ENCODE results near the gene RALBP1. TPM values are rescaled to one million over a fixed set of nuclear protein-coding genes. Genes with fewer than 3 reads are reported as not detected.

The RALBP1 gene
- polyA plus RNA-seq, 1 donor from 2014 or later = 30.0 TPM

DNA sequence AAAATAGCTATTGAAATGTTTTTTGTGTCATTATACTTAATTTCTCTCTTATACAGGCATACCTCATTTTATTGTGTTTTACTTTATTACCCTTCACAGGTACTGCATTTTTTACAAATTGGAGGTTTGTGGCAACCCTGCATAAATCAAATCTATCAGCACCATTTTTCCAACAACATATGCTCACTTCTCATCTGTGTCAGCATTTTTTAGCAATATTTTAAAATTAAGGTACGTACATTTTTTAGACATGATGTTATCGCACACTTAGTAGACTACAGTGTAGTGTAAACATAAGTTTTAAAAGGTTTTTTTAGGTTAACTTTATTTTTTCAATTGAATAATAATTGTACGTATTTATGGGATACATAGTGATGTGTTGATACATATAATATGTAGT lies 30.8 kb upstream of the RALBP1 start:
- Histone ChIP-seq H3K79me2 (replicated peaks; ENCODE audit: insufficient read depth, low read length) (no peaks in the 10 kb centered on the region), H3K36me3 (ENCODE audit: insufficient read depth, low read length) (no peaks in the 10 kb centered on the region), H3K27ac (ENCODE audit: low read length) (no peak overlapping the region), H3K9me3 (ENCODE audit: low read length) (no peaks in the 10 kb centered on the region), H3F3A (ENCODE audit: insufficient read depth, low read length, poor library complexity, severe bottlenecking) (no peaks in the 10 kb centered on the region), H2AFZ (ENCODE audit: low read depth, low read length) (no peak overlapping the region), H3K4me2 (ENCODE audit: low read length) (no peak overlapping the region), H4K20me1 (ENCODE audit: insufficient read depth) (no peaks in the 10 kb centered on the region), H3K9ac (ENCODE audit: low read length) (no peak overlapping the region), H3K27me3 (ENCODE audit: insufficient read depth, low read depth, low read length) (no peaks in the 10 kb centered on the region), H3K4me3 (ENCODE audit: low read length) (no peak overlapping the region), H3K9me2 (ENCODE audit: insufficient read depth, low read length) (no peaks in the 10 kb centered on the region)
- TF ChIP-seq EP300 (conservative IDR thresholded peaks at IDR 0.05; ENCODE audit: poor library complexity, severe bottlenecking) = no peak

DNA sequence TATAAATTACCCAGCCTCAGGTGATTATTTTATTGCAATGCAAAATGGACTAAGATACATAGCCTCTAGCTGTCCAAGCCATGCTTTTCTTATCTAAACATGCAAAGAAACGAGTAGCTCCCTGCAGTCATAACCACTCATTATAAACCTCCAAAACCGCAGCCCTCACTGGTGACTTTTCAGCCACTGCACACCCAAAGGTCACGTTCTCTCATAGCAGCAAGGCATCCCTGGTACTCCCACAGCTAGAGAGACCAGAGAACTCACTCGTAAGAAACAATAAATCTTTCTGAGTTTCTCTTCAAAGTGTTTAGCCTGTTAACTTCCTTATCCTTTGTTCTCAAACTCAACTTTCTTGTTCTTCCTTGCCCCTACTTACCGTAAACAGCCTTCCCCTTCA lies 28.5 kb upstream of the RALBP1 start:
- Histone ChIP-seq H3K27ac (ENCODE audit: low read length) (no peak overlapping the region), H3F3A (ENCODE audit: insufficient read depth, low read length, poor library complexity, severe bottlenecking) (no peaks in the 10 kb centered on the region), H3K9ac (ENCODE audit: low read length) (no peak overlapping the region), H4K20me1 (ENCODE audit: insufficient read depth) (no peaks in the 10 kb centered on the region), H3K4me2 (ENCODE audit: low read length) (no peak overlapping the region), H3K4me3 (ENCODE audit: low read length) (no peak overlapping the region), H3K9me3 (ENCODE audit: low read length) (no peaks in the 10 kb centered on the region), H3K79me2 (replicated peaks; ENCODE audit: insufficient read depth, low read length) (no peaks in the 10 kb centered on the region), H3K27me3 (ENCODE audit: insufficient read depth, low read depth, low read length) (no peaks in the 10 kb centered on the region), H2AFZ (ENCODE audit: low read depth, low read length) (no peak overlapping the region), H3K9me2 (ENCODE audit: insufficient read depth, low read length) (no peaks in the 10 kb centered on the region), H3K36me3 (ENCODE audit: insufficient read depth, low read length) (no peaks in the 10 kb centered on the region)
- TF ChIP-seq POLR2AphosphoS5 (IDR thresholded peaks at IDR 0.05) = no peak
- no peak for TF ChIP-seq MXI1 (conservative IDR thresholded peaks at IDR 0.05; ENCODE audit: poor library complexity, severe bottlenecking)

GRCh38 chr18:9447334-9447733 lies 28.0 kb upstream of the RALBP1 start:
- no peaks in the 10 kb centered on the region for H3F3A ChIP-seq (ENCODE audit: insufficient read depth, low read length, poor library complexity, severe bottlenecking)
- H2AFZ ChIP-seq (ENCODE audit: low read depth, low read length) = no peak overlapping the region
- no peak overlapping the region for H3K27ac ChIP-seq (ENCODE audit: low read length)
- H3K27me3 ChIP-seq (ENCODE audit: insufficient read depth, low read depth, low read length) = no peaks in the 10 kb centered on the region
- H3K9me2 ChIP-seq (ENCODE audit: insufficient read depth, low read length) = no peaks in the 10 kb centered on the region
- no peaks in the 10 kb centered on the region for H3K9me3 ChIP-seq (ENCODE audit: low read length)
- no peaks in the 10 kb centered on the region for H3K79me2 ChIP-seq (replicated peaks; ENCODE audit: insufficient read depth, low read length)
- H4K20me1 ChIP-seq (ENCODE audit: insufficient read depth) = no peaks in the 10 kb centered on the region
- H3K9ac ChIP-seq (ENCODE audit: low read length) = no peak overlapping the region
- no peak overlapping the region for H3K4me3 ChIP-seq (ENCODE audit: low read length)
- no peak for TF ChIP-seq RAD21 (conservative IDR thresholded peaks at IDR 0.05)
- TF ChIP-seq CTCF (IDR thresholded peaks at IDR 0.05; ENCODE audit: poor library complexity, severe bottlenecking) = no peak
- no peak for TF ChIP-seq SMC3 (conservative IDR thresholded peaks at IDR 0.05; ENCODE audit: poor library complexity)
- TF ChIP-seq EP300 (conservative IDR thresholded peaks at IDR 0.05; ENCODE audit: poor library complexity, severe bottlenecking) = no peak
- TF ChIP-seq TAF1 (IDR thresholded peaks at IDR 0.05; ENCODE audit: low read depth) = no peak
- TF ChIP-seq, protein P1, sequence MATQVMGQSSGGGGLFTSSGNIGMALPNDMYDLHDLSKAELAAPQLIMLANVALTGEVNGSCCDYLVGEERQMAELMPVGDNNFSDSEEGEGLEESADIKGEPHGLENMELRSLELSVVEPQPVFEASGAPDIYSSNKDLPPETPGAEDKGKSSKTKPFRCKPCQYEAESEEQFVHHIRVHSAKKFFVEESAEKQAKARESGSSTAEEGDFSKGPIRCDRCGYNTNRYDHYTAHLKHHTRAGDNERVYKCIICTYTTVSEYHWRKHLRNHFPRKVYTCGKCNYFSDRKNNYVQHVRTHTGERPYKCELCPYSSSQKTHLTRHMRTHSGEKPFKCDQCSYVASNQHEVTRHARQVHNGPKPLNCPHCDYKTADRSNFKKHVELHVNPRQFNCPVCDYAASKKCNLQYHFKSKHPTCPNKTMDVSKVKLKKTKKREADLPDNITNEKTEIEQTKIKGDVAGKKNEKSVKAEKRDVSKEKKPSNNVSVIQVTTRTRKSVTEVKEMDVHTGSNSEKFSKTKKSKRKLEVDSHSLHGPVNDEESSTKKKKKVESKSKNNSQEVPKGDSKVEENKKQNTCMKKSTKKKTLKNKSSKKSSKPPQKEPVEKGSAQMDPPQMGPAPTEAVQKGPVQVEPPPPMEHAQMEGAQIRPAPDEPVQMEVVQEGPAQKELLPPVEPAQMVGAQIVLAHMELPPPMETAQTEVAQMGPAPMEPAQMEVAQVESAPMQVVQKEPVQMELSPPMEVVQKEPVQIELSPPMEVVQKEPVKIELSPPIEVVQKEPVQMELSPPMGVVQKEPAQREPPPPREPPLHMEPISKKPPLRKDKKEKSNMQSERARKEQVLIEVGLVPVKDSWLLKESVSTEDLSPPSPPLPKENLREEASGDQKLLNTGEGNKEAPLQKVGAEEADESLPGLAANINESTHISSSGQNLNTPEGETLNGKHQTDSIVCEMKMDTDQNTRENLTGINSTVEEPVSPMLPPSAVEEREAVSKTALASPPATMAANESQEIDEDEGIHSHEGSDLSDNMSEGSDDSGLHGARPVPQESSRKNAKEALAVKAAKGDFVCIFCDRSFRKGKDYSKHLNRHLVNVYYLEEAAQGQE (IDR thresholded peaks at IDR 0.05; ENCODE audit: borderline replicate concordance) = no peak
- TF ChIP-seq POLR2AphosphoS5 (IDR thresholded peaks at IDR 0.05) = no peak
- TF ChIP-seq MXI1 (conservative IDR thresholded peaks at IDR 0.05; ENCODE audit: poor library complexity, severe bottlenecking) = no peak
- no peak for TF ChIP-seq EZH2 (IDR thresholded peaks at IDR 0.05; ENCODE audit: borderline replicate concordance, insufficient read depth, low read length, poor library complexity, severe bottlenecking)
- H3K4me2 ChIP-seq (ENCODE audit: low read length) = no peak overlapping the region
- no peaks in the 10 kb centered on the region for H3K36me3 ChIP-seq (ENCODE audit: insufficient read depth, low read length)
